ENCODE results near the gene TAS1R3. TPM values are rescaled to one million over a fixed set of nuclear protein-coding genes. Genes with fewer than 3 reads are reported as not detected.

Gene TAS1R3
- total RNA-seq, 1 experiment from 2014 or later, result 0.07 TPM

DNA sequence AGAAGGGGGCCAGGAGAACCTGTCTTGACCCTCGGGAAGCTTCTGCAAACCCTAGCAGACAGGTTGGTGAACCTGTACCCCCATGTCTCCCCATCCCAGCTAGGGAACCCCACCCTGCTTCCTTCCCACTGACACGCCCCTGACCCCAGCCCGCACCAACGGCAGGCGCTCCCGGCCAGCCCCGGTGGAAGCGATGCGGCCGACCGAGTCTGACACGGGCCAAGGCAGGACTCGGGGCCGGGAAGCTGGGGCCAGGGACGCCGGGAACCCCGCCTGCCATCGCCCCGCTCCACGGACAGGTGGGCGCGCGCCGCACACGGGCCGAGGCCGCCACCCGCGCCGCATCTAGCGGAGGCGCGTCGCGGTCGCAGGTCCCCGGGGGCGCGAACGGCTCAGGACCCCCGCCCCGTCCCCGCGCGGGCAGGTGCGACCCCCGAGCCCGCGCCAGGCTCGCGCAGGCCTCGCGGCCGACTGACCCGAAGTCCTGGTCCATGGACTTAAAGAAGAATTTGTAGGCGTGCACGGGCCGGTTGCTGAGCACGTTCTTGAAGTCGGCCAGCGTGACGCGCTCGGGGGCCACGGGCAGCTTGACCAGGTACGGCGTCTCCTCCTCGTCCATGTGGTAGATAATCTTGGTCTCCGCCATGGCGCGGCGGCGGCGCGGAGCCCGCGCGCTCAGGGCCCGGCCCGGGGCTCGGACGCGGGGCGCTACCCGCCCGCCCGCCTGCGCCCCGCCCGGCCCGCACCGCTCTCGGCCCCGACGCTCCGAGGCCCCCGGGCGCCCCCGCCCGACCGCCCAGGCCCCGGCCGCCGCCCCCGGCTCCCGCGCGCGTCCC is 17.6 kb downstream of the TAS1R3 start:
- peak overlapping the region; percentile 100 for H3K27ac ChIP-seq (ENCODE audit: low read depth, low read length)
- peak overlapping the region; percentile 96 for H3K4me2 ChIP-seq (ENCODE audit: low read length)
- peak overlapping the region; percentile 80 to 87 for H3K4me3 ChIP-seq (replicated peaks in 1 of 2; ENCODE audit: low read depth in 1 of 2, low read length in 2 of 2)
- H3K9me2 ChIP-seq (ENCODE audit: insufficient read depth), result no peaks in the 10 kb centered on the region
- no peaks in the 10 kb centered on the region for H3K9me3 ChIP-seq (ENCODE audit: control insufficient read depth in 1 of 2, insufficient read depth in 1 of 2, low read depth in 1 of 2, low read length in 2 of 2)
- intact Hi-C loops (cut with micrococcal nuclease), result loop anchor here (5.0 to 10.0 kb wide), 3 partner anchors 41 to 276 kb away; partner anchors contain the start of genes ACAP3, MIB2, PUSL1 and RNF223
- H3K36me3 ChIP-seq (ENCODE audit: control insufficient read depth in 1 of 2, insufficient read depth in 2 of 2, low read length in 2 of 2), result no peaks in the 10 kb centered on the region
- no peak overlapping the region for H2AFZ ChIP-seq (ENCODE audit: low read depth, low read length, poor library complexity, severe bottlenecking)
- no peaks in the 10 kb centered on the region for H4K20me1 ChIP-seq (ENCODE audit: insufficient read depth)
- no peaks in the 10 kb centered on the region for H3K27me3 ChIP-seq (ENCODE audit: insufficient read depth, low read length)
- RAD21 ChIA-PET (ENCODE audit: low non-redundant PET in 1 of 2, low total read pairs in 2 of 2, uncharacterized antibody in 2 of 2, unreplicated experiment in 2 of 2), result interaction anchor here in 1 of 2 experiments (1.0 to 1.3 kb wide), 2 partner anchors 26 to 57 kb away, joined by 3 read pairs; partner anchors contain the start of gene AURKAIP1
- POLR2A ChIA-PET, result interaction anchor here (0.6 to 1.2 kb wide), 4 partner anchors 11 to 69 kb away, joined by 3 to 4 read pairs (median 4); partner anchors contain the start of gene AURKAIP1
- peak overlapping the region; percentile 76 for H3K9ac ChIP-seq (ENCODE audit: low read length)
- peak; percentile 3 for TF ChIP-seq POLR2A (IDR thresholded peaks at IDR 0.05; ENCODE audit: borderline replicate concordance, extremely low read depth, insufficient read depth, insufficient read length)
- TF ChIP-seq SRF (IDR thresholded peaks at IDR 0.05; ENCODE audit: low read depth), result no peak
- CTCF ChIA-PET, result interaction anchor here (1.3 kb wide), 1 partner anchor 57 kb away, joined by 3 read pairs; no protein-coding TSS in a partner anchor
- peaks cover 50% of the 10 kb centered on the region for H3K79me2 ChIP-seq (ENCODE audit: insufficient read depth, low read length)
- no TSS peak for BruUV-seq (replicated peaks)
- no peak; the same call in 1 of the 2 replicates for ATAC-seq
- DNase-seq (ENCODE audit: low read depth, low spot score), result no peak
- H3K4me1 ChIP-seq (ENCODE audit: control insufficient read depth in 1 of 2, insufficient read depth in 2 of 2, low read length in 2 of 2), result peaks cover 45 to 67% of the 10 kb centered on the region in 2 experiments

DNA sequence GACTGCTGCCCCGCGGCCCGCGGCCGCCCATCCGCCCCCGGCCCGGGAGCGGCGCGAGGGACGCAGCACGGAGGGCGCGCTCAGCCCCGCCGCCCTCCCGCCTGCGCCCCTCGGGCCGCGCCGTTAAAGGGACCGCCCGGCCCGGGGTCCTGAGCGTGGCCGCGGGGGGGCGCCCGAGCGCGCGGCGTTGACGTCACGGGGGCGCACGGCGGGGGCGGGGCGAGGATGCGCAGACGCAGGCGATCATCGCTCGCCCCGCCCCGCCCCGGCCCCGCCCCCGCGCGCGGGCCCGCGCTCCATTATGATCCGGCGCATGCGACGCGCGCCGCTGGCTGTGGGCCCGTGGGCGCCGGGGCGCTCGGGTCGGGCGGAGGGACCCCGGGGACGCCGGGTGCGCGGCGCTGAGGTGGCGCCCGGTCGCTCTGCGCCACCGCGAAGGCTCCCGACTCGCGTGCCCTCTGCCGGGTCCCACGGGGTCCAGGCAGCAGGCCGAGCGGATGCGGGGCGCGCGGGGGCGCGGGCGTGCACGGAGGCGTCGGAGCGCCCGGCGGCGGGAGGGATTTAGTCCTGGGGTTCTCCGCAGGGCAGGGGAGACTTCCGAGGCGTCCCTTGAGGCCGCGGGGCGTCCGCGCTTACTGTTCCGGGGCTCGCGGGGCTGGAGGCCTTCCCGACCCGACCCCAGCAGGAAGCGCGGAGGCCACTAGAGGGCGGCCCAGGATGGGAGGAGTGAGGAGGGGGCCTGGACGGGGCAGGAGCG is 18.4 kb downstream of the TAS1R3 start, which contains the start of gene DVL1:
Gene DVL1 (minus strand): TSS at position 163 of the 757 bp plus-strand sequence. CDS start 353 bp downstream, outside the sequence.
- Histone ChIP-seq H3K27ac (ENCODE audit: low read depth, low read length) (peak within 1 kb of the TSS; percentile 100), H3K9ac (ENCODE audit: low read length) (peak within 1 kb of the TSS; percentile 85), H2AFZ (ENCODE audit: low read depth, low read length, poor library complexity, severe bottlenecking) (no peak within 1 kb of the TSS), H3K27me3 (ENCODE audit: insufficient read depth, low read length) (no peaks in the 10 kb centered on the region), H3K4me1 (ENCODE audit: control insufficient read depth in 1 of 2, insufficient read depth in 2 of 2, low read length in 2 of 2) (peaks cover 38 to 67% of the 10 kb centered on the region in 2 experiments), H4K20me1 (ENCODE audit: insufficient read depth) (no peaks in the 10 kb centered on the region), H3K9me2 (ENCODE audit: insufficient read depth) (no peaks in the 10 kb centered on the region), H3K36me3 (ENCODE audit: control insufficient read depth in 1 of 2, insufficient read depth in 2 of 2, low read length in 2 of 2) (no peaks in the 10 kb centered on the region), H3K4me2 (ENCODE audit: low read length) (peak within 1 kb of the TSS; percentile 96), H3K4me3 (replicated peaks in 1 of 2; ENCODE audit: low read depth in 1 of 2, low read length in 2 of 2) (peak within 1 kb of the TSS; percentile 80 to 87), H3K9me3 (ENCODE audit: control insufficient read depth in 1 of 2, insufficient read depth in 1 of 2, low read depth in 1 of 2, low read length in 2 of 2) (no peaks in the 10 kb centered on the region), H3K79me2 (ENCODE audit: insufficient read depth, low read length) (peaks cover 42% of the 10 kb centered on the region)
- intact Hi-C loops (cut with micrococcal nuclease), result loop anchor here (5.0 to 10.0 kb wide), 3 partner anchors 42 to 277 kb away; partner anchors contain the start of genes ACAP3, MIB2, PUSL1 and RNF223
- ATAC-seq, result peak; percentile 29
- BruUV-seq (replicated peaks), result no TSS peak
- CTCF ChIA-PET, result no interaction called here
- DNase-seq (ENCODE audit: low read depth, low spot score), result no peak
- POLR2A ChIA-PET, result no interaction called here
- RAD21 ChIA-PET (ENCODE audit: low non-redundant PET in 1 of 2, low total read pairs in 2 of 2, uncharacterized antibody in 2 of 2, unreplicated experiment in 2 of 2), result no interaction called here
- no peak for TF ChIP-seq EZH2 (IDR thresholded peaks at IDR 0.05)
- TF ChIP-seq JUND (IDR thresholded peaks at IDR 0.05), result no peak
- TF ChIP-seq, protein P1, sequence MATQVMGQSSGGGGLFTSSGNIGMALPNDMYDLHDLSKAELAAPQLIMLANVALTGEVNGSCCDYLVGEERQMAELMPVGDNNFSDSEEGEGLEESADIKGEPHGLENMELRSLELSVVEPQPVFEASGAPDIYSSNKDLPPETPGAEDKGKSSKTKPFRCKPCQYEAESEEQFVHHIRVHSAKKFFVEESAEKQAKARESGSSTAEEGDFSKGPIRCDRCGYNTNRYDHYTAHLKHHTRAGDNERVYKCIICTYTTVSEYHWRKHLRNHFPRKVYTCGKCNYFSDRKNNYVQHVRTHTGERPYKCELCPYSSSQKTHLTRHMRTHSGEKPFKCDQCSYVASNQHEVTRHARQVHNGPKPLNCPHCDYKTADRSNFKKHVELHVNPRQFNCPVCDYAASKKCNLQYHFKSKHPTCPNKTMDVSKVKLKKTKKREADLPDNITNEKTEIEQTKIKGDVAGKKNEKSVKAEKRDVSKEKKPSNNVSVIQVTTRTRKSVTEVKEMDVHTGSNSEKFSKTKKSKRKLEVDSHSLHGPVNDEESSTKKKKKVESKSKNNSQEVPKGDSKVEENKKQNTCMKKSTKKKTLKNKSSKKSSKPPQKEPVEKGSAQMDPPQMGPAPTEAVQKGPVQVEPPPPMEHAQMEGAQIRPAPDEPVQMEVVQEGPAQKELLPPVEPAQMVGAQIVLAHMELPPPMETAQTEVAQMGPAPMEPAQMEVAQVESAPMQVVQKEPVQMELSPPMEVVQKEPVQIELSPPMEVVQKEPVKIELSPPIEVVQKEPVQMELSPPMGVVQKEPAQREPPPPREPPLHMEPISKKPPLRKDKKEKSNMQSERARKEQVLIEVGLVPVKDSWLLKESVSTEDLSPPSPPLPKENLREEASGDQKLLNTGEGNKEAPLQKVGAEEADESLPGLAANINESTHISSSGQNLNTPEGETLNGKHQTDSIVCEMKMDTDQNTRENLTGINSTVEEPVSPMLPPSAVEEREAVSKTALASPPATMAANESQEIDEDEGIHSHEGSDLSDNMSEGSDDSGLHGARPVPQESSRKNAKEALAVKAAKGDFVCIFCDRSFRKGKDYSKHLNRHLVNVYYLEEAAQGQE (IDR thresholded peaks at IDR 0.05; ENCODE audit: low read depth), result no peak
- TF ChIP-seq SIN3A (IDR thresholded peaks at IDR 0.05; ENCODE audit: low read depth), result no peak
- no peak for TF ChIP-seq CBX3 (IDR thresholded peaks at IDR 0.05; ENCODE audit: low read depth)
- no peak for TF ChIP-seq CEBPB (IDR thresholded peaks at IDR 0.05; ENCODE audit: low read depth)
- TF ChIP-seq ZNF274 (IDR thresholded peaks at IDR 0.05; ENCODE audit: low read depth, low read length), result no peak
- no peak for TF ChIP-seq ELF1 (IDR thresholded peaks at IDR 0.05; ENCODE audit: borderline replicate concordance, low read depth)
- TF ChIP-seq ZFX (IDR thresholded peaks at IDR 0.05), result peak; percentile 66
- no peak for TF ChIP-seq FOSL1 (IDR thresholded peaks at IDR 0.05; ENCODE audit: low read depth)
- peak; percentile 69 for TF ChIP-seq POLR2AphosphoS5 (IDR thresholded peaks at IDR 0.05; ENCODE audit: low read depth, low read length)
- no peak for TF ChIP-seq EZH2phosphoT487 (IDR thresholded peaks at IDR 0.05; ENCODE audit: borderline replicate concordance)

Measured in HCT116 (cell line).